Measurements from ENCODE around the gene ALDH1L1. TPM values are rescaled to one million over a fixed set of nuclear protein-coding genes. Genes with fewer than 3 reads are reported as not detected.

Gene ALDH1L1
- total RNA-seq, 1 donor from 2014 or later, result not detected

DNA sequence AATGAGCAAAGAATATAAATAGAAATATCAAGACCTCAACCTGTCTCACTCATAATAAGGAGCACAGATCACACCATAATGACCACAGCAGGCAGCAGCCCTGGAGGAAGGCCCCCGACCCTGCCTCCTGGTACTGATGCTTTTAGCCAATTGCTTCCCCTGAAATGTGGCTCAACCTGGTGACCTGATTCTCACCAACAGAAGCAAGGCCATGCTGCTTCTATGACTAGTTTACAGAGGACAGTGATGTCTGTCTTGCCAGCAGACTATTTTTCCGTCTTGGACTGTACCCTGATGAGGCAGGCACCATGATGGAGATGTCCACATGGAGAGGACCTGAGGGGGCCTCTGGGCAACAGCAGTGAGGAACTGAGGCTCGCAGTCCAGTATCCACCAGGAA, 114.5 kb downstream of the ALDH1L1 start:
- Mint-ChIP-seq H3K4me3 (ENCODE audit: unreplicated experiment) (no peak overlapping the region), H3K9me3 (ENCODE audit: unreplicated experiment) (no peaks in the 10 kb centered on the region), H3K27me3 (ENCODE audit: unreplicated experiment) (no peaks in the 10 kb centered on the region), H3K36me3 (ENCODE audit: unreplicated experiment) (no peaks in the 10 kb centered on the region), H3K27ac (ENCODE audit: unreplicated experiment) (no peak overlapping the region), H3K4me1 (ENCODE audit: low read depth, unreplicated experiment) (no peaks in the 10 kb centered on the region)
- DNase-seq, result no peak
- TF ChIP-seq, protein P1, sequence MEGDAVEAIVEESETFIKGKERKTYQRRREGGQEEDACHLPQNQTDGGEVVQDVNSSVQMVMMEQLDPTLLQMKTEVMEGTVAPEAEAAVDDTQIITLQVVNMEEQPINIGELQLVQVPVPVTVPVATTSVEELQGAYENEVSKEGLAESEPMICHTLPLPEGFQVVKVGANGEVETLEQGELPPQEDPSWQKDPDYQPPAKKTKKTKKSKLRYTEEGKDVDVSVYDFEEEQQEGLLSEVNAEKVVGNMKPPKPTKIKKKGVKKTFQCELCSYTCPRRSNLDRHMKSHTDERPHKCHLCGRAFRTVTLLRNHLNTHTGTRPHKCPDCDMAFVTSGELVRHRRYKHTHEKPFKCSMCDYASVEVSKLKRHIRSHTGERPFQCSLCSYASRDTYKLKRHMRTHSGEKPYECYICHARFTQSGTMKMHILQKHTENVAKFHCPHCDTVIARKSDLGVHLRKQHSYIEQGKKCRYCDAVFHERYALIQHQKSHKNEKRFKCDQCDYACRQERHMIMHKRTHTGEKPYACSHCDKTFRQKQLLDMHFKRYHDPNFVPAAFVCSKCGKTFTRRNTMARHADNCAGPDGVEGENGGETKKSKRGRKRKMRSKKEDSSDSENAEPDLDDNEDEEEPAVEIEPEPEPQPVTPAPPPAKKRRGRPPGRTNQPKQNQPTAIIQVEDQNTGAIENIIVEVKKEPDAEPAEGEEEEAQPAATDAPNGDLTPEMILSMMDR (IDR thresholded peaks at IDR 0.05; ENCODE audit: partially characterized antibody, unreplicated experiment), result no peak

DNA sequence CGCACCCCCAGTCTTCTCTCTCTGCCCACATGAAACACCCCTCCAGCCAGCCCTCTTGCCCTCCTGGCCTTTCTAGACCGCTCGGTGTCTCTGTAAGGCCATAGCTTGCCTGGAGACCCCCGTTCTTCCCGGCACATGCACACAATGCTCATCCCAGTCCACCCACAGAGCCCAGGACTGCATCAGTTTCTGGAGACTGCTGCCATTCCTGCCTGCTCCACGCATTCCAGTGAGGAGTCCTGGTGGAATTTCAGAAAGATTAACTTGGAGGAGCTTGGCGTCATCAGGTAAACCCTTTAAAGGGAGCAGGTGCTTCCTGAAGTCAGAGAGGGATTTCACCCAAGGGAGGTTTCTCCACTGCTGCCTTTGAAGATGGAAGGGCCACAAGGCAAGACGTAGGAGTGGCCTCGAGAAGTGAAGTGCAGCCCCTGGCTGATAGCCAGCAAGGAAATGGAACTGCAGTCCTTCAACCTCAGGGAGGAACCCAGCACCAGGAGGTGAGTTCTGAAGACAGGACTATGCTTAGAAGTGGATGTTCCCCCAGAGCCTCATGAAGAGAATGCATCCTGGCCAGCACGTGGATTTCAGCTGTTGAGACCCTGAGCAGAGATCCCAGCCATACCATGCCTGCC, 115.6 kb downstream of the ALDH1L1 start:
- no peak for DNase-seq
- H3K9me3 Mint-ChIP-seq (ENCODE audit: unreplicated experiment), result no peaks in the 10 kb centered on the region
- TF ChIP-seq, protein P1 (IDR thresholded peaks at IDR 0.05; ENCODE audit: partially characterized antibody, unreplicated experiment), result no peak
- H3K4me1 Mint-ChIP-seq (ENCODE audit: low read depth, unreplicated experiment), result no peaks in the 10 kb centered on the region
- H3K27me3 Mint-ChIP-seq (ENCODE audit: unreplicated experiment), result no peaks in the 10 kb centered on the region
- H3K4me3 Mint-ChIP-seq (ENCODE audit: unreplicated experiment), result no peak overlapping the region
- no peak overlapping the region for H3K27ac Mint-ChIP-seq (ENCODE audit: unreplicated experiment)
- H3K36me3 Mint-ChIP-seq (ENCODE audit: unreplicated experiment), result no peaks in the 10 kb centered on the region

DNA sequence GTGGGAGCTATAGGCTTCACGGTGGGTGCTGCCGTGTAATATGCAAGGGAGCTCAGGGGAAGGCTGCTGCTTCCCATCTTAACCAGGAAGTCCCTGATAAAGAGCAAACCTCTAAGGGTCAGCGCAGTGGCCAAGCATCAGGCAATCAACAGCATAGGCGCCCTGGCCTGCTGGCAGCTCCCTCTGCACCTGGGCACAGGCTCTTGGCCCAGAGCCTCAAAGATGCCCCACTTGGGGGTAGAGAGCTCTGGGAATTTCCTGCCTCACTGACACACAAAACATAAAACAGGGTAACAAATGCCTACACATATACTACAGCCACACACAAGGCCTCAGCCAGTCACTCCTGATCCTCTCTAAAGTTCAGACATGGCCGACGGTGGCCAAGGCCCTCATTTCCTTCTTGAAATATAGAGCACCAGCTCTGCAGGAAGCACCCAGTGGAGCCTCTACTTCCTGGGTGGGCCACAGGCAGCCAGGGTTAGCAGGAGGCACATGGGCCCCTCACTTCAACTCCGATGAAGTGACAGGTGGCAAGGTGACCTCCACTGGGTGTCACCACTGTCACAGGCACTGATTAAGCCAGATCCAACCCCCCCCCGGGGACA, 116.9 kb downstream of the ALDH1L1 start:
- Mint-ChIP-seq H3K27ac (ENCODE audit: unreplicated experiment) (no peak overlapping the region), H3K36me3 (ENCODE audit: unreplicated experiment) (no peaks in the 10 kb centered on the region), H3K4me3 (ENCODE audit: unreplicated experiment) (no peak overlapping the region), H3K9me3 (ENCODE audit: unreplicated experiment) (peaks cover 1% of the 10 kb centered on the region), H3K4me1 (ENCODE audit: low read depth, unreplicated experiment) (peaks cover 1% of the 10 kb centered on the region), H3K27me3 (ENCODE audit: unreplicated experiment) (no peaks in the 10 kb centered on the region)
- TF ChIP-seq, protein P1 (IDR thresholded peaks at IDR 0.05; ENCODE audit: partially characterized antibody, unreplicated experiment), result no peak
- DNase-seq, result no peak

DNA sequence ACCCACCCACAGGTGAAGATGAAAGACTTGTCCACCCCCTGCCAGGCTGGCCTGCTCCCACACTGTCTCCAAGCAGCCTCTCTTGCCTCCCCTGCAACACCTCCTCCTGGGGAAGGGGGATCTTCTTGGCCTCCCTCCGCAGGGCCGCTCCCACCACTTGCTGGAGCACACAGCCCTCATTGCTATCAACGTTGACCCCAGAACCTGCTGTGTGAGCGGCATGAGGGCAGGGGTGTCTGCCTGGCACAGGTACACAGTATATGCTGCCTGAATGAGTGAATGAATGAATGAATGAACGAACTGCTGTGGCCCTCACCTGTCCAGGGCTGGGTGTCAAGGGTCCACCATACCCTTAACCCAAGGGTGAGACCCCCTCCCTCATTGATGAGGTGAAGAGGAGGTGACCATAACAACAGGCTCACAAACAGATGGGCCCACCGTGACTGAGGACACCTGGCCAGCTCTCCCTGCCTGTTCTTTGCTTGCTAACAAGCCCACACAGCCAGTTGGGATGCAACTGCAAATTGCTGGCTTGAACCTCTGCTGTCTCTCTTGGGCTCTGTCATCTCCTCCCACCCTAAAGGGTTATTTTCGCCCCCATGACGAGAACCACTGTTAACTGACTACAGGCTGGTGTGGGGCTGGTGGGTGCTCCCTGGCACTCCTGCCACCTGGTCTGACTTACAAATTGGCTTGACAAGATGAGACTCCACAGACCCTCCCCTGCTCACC, 118.9 kb downstream of the ALDH1L1 start:
- TF ChIP-seq, protein P1 (IDR thresholded peaks at IDR 0.05; ENCODE audit: partially characterized antibody, unreplicated experiment), result no peak
- no peaks in the 10 kb centered on the region for H3K27me3 Mint-ChIP-seq (ENCODE audit: unreplicated experiment)
- H3K4me1 Mint-ChIP-seq (ENCODE audit: low read depth, unreplicated experiment), result peaks cover 9% of the 10 kb centered on the region
- no peak for DNase-seq
- H3K4me3 Mint-ChIP-seq (ENCODE audit: unreplicated experiment), result no peak overlapping the region
- H3K27ac Mint-ChIP-seq (ENCODE audit: unreplicated experiment), result no peak overlapping the region
- H3K36me3 Mint-ChIP-seq (ENCODE audit: unreplicated experiment), result no peaks in the 10 kb centered on the region
- peaks cover 6% of the 10 kb centered on the region for H3K9me3 Mint-ChIP-seq (ENCODE audit: unreplicated experiment)
